GM18867 (cell line): Measurements from ENCODE around the gene MYO7A.
"Not testable (repeated sequence)": the region's sequence is repeated elsewhere in the genome, so short reads cannot be mapped to it uniquely, and the experiment has no call there.

ENCODE experiments used
- ATAC-seq: cut with Tn5 transposase; IDR thresholded peaks from one replicate; pipeline ENCODE4 v1.9.1; 2021; ENCODE audit warnings: mild to moderate bottlenecking, moderate library complexity; ENCODE audit not compliant: unreplicated experiment

The MYO7A gene

GRCh38 chr11:77092382-77092781, 35.7 kb upstream of the MYO7A start:
- ATAC-seq: no peak

DNA sequence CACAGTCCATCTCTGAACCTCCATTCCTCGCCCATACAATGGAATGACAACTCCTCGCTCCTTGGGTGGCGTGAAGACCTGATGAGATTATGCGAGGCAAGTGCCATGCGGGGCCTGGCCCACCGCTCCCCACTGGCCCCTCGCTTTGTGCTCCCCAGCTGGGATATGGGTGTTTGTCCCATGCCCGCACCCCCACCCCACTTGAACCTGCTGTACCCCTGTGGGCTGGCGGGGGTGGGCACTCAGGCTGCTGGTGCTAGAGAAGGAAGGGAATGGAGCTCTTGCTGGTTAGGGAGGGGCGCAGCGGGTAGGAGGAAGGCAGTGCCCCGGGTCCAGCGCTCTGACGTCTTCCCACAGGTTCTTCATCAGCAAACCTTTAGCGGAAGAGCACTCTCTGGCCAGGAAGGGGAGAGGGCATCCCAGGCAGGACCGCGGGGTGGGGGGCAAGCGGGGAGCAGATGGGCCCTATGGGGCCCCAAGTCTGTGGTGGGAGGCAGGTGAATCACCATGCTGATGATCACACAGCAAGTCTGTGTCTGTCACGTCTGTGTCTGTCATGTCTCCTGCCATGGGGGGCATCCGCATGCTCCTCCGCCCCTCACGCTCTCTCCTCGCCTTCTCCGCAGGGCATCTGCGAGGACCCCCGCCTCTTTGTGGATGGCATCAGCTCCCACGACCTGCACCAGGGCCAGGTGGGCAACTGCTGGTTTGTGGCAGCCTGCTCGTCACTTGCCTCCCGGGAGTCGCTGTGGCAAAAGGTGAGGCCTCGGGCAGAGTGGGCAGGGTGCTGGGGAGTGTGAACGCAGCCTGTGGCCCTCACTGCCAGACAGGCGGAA, 34.8 kb upstream of the MYO7A start:
- ATAC-seq: no peak

GRCh38 chr11:77093987-77094840, 33.8 kb upstream of the MYO7A start:
- no peak for ATAC-seq

GRCh38 chr11:77094841-77095365, 33.1 kb upstream of the MYO7A start:
- ATAC-seq: no peak

DNA sequence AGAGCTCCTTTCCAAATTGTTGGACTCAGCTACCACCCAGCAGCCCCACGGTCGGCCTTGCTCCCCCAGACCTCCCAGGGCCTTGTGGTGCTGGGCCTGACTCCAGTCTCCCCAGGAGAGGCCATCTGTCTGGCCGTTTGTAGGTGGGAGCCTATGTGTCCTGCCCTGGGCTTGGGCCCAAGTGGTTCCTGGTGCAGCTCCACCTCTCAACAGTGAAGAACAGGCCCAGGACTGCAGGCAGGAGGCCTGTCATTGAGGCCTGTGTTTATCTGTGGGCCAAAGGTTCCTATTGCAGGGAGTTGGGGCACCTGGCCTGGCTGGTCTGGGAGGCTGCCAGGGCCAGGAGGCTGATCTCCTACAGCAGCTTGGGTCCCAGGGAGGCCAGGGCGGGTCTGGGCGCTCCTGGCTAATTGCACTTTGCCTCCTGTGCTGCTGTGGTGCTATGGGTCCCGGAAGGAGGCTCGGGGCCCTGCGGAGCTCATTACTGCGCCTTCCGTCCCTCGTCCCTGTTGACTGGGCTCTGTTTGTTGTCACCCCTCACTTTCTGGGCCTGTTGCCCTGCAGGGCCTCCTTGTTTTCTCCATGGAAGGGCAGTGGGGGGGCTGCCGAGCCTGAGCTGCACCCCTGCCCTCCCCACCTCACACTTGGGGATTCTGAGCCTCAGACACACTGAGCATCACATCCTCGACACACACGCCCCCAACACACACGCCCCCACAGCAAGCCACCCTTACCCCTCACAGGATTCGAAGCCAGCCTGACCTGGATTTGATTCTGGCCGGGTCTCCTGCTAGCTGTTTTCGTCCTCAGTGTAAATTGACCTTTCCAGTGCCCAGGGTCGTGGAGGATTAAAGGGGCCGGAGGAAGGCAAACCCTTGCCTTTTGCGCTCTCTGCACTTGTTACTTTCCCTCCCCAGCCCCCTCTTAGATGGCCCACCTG, 32.2 kb upstream of the MYO7A start:
- no peak for ATAC-seq

- ATAC-seq: no peak
Measured at GRCh38 chr11:77096591-77097019, 31.4 kb upstream of the MYO7A start.

DNA sequence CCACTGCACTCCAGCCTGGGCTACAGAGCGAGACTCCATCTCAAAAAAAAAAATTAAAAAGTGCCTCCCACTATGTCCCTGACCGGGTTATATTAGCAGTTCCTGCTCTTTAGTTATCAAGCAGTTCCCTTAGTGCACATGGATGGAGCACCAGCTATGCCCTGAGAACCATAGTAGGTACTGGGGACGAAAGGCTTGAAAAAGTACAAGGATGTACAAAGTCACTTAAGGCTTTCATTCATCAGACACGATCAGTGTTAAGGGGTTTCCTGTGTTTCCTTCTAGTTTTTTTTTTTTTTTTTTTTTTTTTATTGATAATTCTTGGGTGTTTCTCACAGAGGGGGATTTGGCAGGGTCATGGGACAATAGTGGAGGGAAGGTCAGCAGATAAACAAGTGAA, 30.9 kb upstream of the MYO7A start:
- ATAC-seq: not testable (repeated sequence)

DNA sequence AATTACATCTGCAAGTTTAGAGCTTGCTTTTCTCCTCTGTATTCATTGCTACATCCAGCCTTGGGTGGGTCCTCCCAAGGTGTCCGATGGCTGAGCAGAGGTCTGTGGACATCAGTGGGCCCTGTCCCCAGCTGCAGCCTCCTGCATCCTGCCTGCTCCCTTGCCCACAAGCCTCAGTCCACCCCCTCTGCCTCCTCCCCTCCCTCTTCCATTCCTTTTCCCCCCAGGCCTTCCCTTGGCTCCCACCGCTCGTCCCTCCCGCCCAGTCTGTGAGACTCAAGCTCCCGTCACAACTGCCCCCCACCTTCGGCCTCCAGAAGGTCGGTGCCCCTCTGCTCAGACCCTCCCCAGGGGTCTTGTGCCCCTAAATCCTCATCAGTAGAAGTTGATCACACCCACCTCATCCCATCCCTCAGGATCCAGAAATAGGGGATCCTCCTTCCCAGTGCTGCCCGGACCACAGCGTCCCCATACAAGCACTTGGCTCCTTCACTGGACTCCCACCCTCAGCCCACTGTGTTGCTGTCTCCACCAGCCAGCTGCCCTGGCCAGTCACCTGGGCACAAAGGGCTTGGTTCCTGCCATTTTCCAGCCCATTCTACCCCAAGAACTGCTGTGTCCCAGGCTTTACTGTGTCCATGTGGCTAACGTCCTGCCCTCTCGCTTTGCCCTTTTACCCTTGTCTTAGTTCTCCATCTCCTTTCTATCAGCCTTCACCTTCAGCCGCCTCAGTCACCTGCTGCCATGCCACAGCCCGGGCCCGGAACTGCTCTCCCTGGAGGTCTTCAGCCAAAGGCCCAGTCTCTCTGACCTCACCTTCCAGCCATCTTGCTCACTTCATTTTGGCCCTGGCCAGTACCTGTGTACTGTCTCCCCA, 27.6 kb upstream of the MYO7A start:
- no peak for ATAC-seq

GRCh38 chr11:77101043-77101537, 27.0 kb upstream of the MYO7A start:
- no peak for ATAC-seq

GRCh38 chr11:77102246-77103210, 25.5 kb upstream of the MYO7A start, which contains the start of gene OMP:
TSS of gene OMP (plus strand) at chr11:77102840. CDS start at chr11:77102840, 0 bp downstream.
- ATAC-seq: no peak

DNA sequence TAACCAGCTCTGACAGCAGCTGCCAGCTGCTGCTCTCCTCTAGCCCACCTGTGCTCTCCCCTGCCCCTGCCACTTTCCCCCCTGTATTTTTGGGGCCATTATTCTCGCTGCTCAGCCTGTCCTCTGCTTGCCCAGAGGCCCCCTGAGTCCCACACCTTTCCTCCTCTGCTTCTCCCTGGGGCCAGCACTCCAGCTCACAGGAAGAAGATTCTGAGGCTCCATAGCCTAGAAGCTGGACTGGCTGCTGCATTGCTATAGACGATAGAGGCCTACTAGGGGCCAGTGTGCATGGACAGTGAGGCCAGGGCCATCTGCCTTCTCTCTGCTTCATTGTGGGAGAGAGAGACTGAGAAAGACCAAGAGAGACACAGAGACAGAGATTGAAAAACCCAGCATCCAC, 24.7 kb upstream of the MYO7A start:
- ATAC-seq: no peak

DNA sequence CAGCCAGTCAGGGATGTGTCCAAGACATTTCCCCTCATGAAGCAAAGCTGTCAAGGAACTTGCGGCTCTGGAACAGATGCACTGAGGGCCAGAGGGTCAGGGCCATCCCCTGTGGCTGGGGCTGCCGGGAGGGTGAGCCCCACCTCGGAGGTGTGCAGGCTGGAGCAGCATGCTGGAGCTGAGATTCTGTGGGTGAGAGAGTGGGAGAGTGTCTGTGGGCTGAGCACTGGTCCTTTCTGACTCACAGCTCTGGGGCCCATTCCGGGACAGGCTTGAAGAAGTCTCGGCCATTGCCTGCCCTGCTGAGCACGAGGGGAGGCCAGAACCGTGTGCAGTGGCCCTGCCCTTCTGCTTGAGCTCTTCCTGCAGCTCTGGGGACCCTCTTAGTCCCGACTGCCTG, 23.3 kb upstream of the MYO7A start:
- ATAC-seq: no peak

- ATAC-seq: no peak
Measured at GRCh38 chr11:77106321-77106720, 21.7 kb upstream of the MYO7A start.

GRCh38 chr11:77106759-77107158, 21.3 kb upstream of the MYO7A start:
- ATAC-seq: no peak

DNA sequence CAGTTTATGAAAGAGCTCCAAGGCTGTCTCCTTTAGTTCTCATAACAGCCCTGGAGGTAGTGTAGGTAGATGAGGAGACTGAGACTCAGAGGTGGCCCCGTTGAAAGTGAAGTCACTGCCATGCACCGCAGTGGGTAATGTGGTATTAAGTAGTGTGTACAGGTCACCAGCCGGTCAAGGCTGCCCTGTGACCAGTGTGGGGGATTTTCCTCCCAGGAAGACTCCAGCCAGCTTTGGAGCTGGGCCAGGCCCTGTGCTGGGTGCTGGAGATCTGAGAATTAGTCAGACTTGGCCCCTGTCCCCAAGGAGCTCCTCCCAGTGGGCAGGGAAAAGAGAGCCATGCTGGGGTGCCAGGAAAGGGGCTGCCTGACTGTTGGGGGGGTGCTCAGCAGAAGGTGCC, 20.1 kb upstream of the MYO7A start:
- ATAC-seq: no peak

DNA sequence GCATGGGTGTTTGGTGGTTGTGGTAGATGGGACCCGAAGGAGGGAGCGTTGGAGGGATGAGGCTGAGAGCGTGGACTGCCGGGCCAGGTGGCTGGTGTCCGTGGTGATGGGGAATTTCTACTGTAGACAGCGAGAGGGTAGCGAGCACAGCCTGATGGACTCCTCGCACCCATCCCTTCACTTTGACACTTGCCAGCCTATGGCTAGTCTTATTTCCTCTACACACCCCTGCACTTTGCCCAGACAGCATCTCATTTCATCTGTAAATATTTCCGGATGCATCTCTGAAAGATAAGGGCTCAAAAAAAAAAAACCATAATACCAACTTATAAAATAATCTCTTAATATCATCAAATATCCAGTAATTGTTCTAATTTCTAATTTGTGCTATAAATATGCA, 19.6 kb upstream of the MYO7A start:
- no peak for ATAC-seq

DNA sequence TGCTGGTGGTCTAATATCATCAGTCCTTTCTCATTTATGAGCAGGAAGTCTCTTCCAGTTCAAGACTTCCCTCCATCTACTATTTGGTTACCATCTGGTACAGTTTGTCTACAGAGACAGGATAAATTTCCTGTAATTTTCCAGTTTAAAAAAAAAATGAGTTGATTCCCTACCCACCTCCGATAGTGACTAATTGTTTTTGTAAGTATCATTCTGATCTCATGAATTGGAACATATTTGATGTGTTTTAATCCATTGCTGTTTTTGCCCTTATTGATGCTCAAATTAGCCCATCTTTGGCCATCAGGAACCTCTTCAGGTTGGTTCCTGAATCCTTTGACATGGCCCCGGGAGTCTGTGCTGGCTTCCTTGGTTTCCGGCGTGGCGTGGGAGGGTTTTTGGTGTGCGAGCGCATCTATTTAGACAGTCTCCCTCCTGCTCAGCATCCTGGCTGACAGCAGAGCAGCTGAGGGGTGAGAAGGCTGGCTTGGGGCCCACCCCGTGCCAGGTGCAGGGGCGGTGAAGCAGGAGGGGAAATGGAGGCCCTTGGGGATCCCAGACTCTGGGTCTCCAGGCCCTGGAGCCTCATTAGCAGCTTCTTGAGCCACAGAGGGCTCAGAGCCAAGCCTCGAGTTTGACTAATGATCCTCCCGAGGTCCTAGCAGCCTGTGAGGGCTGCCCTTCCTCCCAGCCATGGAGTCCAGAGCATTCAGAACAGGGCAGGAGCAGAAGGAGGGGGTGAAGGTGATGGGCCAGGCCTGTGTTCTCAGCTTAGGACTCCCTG, 18.6 kb upstream of the MYO7A start:
- ATAC-seq: no peak
